Measurements from ENCODE around the gene GNAI2.
A peak's percentile ranks its signal among the peaks of the same experiment; 100 is the strongest.

The GNAI2 gene

DNA sequence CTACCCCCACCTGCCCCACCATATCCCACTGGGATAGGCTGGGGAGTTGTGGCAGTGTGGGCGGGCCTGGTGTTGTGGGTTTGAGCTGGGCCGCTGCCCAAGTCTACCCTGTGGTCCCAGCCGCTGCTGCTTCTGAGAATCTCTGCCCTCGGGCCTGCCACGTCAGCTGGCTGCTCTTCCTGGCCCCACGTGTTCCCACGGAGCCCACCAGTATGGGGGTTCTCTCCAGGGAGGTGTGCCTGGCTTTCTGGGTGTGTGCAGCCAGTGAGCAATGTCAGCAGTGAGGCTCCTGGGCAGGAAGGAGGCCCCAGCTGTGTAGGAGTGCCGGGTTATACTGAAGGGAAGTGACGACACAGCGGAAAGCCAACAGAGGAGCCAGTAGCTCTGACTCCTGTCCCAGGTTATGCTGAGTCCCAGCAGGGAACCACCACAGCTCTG is 10.5 kb downstream of the GNAI2 start:
- DNase-seq (ENCODE audit: low spot score), result peak; percentile 72
- TF ChIP-seq, protein P1, sequence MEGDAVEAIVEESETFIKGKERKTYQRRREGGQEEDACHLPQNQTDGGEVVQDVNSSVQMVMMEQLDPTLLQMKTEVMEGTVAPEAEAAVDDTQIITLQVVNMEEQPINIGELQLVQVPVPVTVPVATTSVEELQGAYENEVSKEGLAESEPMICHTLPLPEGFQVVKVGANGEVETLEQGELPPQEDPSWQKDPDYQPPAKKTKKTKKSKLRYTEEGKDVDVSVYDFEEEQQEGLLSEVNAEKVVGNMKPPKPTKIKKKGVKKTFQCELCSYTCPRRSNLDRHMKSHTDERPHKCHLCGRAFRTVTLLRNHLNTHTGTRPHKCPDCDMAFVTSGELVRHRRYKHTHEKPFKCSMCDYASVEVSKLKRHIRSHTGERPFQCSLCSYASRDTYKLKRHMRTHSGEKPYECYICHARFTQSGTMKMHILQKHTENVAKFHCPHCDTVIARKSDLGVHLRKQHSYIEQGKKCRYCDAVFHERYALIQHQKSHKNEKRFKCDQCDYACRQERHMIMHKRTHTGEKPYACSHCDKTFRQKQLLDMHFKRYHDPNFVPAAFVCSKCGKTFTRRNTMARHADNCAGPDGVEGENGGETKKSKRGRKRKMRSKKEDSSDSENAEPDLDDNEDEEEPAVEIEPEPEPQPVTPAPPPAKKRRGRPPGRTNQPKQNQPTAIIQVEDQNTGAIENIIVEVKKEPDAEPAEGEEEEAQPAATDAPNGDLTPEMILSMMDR (IDR thresholded peaks at IDR 0.05; ENCODE audit: extremely low read depth, missing control alignments), result no peak

DNA sequence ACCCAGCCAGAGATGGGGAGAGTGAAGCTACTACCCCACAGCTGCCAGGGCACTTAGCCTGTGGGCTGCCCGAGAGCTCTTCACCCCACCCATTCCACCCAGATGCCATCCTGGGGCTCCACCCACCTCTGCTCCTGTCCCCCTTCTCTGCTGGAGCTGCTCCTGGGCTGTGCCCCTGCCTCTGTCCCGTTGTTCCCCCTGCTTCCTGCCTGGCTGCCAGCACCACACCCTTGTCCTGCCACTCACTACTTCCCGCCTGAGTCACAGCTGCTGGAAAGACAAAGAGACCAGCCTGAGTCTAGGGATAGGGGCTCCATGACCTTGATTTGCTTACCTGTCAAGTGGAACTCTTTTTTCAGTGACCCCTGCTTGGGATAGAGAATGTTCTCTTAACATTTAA is 12.4 kb downstream of the GNAI2 start:
- no peak for DNase-seq (ENCODE audit: low spot score)
- TF ChIP-seq, protein P1 (IDR thresholded peaks at IDR 0.05; ENCODE audit: extremely low read depth, missing control alignments), result no peak

DNA sequence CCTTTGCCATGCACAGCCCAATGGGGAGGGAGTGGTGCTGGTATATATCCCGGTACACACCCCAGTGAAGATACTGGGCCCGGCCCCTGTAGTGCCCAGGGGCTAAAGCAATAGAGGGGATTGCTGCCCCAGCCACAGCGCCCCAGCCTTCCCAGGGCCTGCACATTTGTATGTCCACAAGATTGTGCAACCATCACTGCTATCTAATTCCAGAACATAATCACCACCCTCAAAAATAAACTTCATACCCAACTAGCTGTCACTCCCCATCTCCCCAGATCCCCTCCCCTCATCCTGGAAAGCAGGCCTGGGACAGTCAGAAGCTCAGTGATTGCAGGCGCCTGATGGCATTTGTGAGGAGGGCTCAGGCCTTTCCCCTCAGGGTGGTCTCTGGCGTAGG is 13.5 kb downstream of the GNAI2 start:
- no peak for DNase-seq (ENCODE audit: low spot score)

GRCh38 chr3:50250514-50250913 is 14.5 kb downstream of the GNAI2 start:
- DNase-seq (ENCODE audit: low spot score), result no peak
- TF ChIP-seq, protein P1 (IDR thresholded peaks at IDR 0.05; ENCODE audit: extremely low read depth, missing control alignments), result no peak

More for the DNA sequence above, 13.5 kb downstream of the GNAI2 start:
- TF ChIP-seq, protein P1 (IDR thresholded peaks at IDR 0.05; ENCODE audit: extremely low read depth, missing control alignments), result no peak

- TF ChIP-seq, protein P1 (IDR thresholded peaks at IDR 0.05; ENCODE audit: extremely low read depth, missing control alignments), result no peak
- no peak for DNase-seq (ENCODE audit: low spot score)
Observed at GRCh38 chr3:50251220-50251619, 15.2 kb downstream of the GNAI2 start.

DNA sequence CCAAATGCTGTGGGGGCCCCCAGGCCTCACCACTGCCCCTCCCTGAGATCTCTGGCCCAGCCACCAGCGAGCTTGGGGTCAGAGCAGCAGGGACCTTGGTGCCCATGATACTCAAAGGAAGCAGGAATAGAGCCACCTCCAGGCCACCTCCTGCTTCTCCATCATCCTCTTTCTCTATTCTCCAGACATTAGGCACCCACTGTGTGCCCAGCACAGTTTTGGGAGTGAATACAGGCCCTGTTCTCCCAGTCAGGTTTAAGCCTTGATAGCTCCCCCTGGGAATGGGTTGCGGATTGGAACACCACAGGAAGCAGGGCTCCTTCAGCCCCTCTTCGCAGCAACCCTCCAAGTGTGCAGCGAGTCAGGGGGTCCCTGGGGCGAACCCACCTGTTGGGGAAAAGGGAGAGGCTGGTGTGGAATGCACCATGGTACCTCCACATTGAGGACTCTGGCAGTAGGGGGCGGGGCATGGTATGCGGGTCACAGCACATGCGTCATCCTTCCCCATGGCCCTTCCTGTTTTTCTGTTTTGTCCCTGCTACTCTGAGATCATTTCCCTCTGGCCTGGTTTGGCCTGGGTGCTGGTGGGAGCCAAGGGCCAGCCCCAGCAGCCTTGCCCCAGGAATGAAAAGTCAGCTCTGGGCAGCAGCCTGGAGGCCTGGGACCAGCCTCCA is 18.7 kb downstream of the GNAI2 start:
- TF ChIP-seq, protein P1 (IDR thresholded peaks at IDR 0.05; ENCODE audit: extremely low read depth, missing control alignments), result no peak
- DNase-seq (ENCODE audit: low spot score), result no peak

GRCh38 chr3:50255251-50255615 is 19.2 kb downstream of the GNAI2 start:
- no peak for DNase-seq (ENCODE audit: low spot score)
- TF ChIP-seq, protein P1 (IDR thresholded peaks at IDR 0.05; ENCODE audit: extremely low read depth, missing control alignments), result no peak
